Suprapubic skin (tissue), 4 donors: ENCODE measurements around the gene CFD.

Experiments used
- CTCF ChIP-seq, 2 donors: fragments of 200-600 bp in 1 of 2; fragments of 450-650 bp in 1 of 2; sonication (generic) in 1 of 2; IDR thresholded peaks; one replicate each; pipeline ENCODE4 v1.5.1; 2016 to 2019; ENCODE audit warnings: antibody characterized with exemption in 2 of 2, mild to moderate bottlenecking in 1 of 2, moderate library complexity in 1 of 2
- EP300 ChIP-seq: sonication (generic); formaldehyde crosslinking; IDR thresholded peaks from one replicate; pipeline ENCODE4 v1.6.1; 2017; ENCODE audit warnings: antibody characterized with exemption
- POLR2A ChIP-seq, 2 donors: fragments of 450-650 bp; IDR thresholded peaks; one replicate each; pipeline ENCODE4 v1.6.1; 2017; ENCODE audit warnings: antibody characterized with exemption in 2 of 2, mild to moderate bottlenecking in 2 of 2, moderate library complexity in 2 of 2
- POLR2AphosphoS5 ChIP-seq, 3 donors: sonication (generic); formaldehyde crosslinking; IDR thresholded peaks; one replicate each; pipeline ENCODE4 v1.6.1; 2017; ENCODE audit warnings: antibody characterized with exemption in 3 of 3

GRCh38 chr19:855142-855541 lies 4.3 kb upstream of the CFD start:
- no peak for TF ChIP-seq POLR2AphosphoS5 (IDR thresholded peaks at IDR 0.05)
- no peak for TF ChIP-seq POLR2A (IDR thresholded peaks at IDR 0.05)
- no peak for TF ChIP-seq CTCF (IDR thresholded peaks at IDR 0.05)
- no peak for TF ChIP-seq EP300
